HG02588 (cell line): ENCODE measurements around the gene LMO7.

Experiments
- ATAC-seq: cut with Tn5 transposase; IDR thresholded peaks from one replicate; pipeline ENCODE4 v1.9.1; 2021; ENCODE audit warnings: mild to moderate bottlenecking, moderate library complexity; ENCODE audit not compliant: unreplicated experiment

Gene LMO7

GRCh38 chr13:75831389-75831788 lies 195.3 kb downstream of the LMO7 start:
- no peak for ATAC-seq

- no peak for ATAC-seq
These were observed 196.7 kb downstream of the LMO7 start for GRCh38 chr13:75832812-75833211.

GRCh38 chr13:75836441-75836840 lies 200.3 kb downstream of the LMO7 start:
- no peak for ATAC-seq

GRCh38 chr13:75838366-75839005 lies 202.4 kb downstream of the LMO7 start:
- ATAC-seq = no peak

GRCh38 chr13:75839406-75839805 lies 203.3 kb downstream of the LMO7 start:
- no peak for ATAC-seq

- ATAC-seq = no peak
These were observed 205.8 kb downstream of the LMO7 start for GRCh38 chr13:75841905-75842304.

- no peak for ATAC-seq
These were observed 206.9 kb downstream of the LMO7 start for GRCh38 chr13:75843074-75843473.

- no peak for ATAC-seq
These were observed 207.9 kb downstream of the LMO7 start for GRCh38 chr13:75843991-75844390.

GRCh38 chr13:75847588-75847987 lies 211.5 kb downstream of the LMO7 start:
- no peak for ATAC-seq

- no peak for ATAC-seq
These were observed 214.8 kb downstream of the LMO7 start for GRCh38 chr13:75850916-75851315.

GRCh38 chr13:75855216-75855615 lies 219.1 kb downstream of the LMO7 start:
- ATAC-seq = no peak

- ATAC-seq = no peak
These were observed 219.7 kb downstream of the LMO7 start for GRCh38 chr13:75855847-75856246.

GRCh38 chr13:75857291-75857690 lies 221.2 kb downstream of the LMO7 start:
- no peak for ATAC-seq

- no peak for ATAC-seq
These were observed 224.8 kb downstream of the LMO7 start for GRCh38 chr13:75860935-75861334.

- ATAC-seq = no peak
These were observed 225.7 kb downstream of the LMO7 start for GRCh38 chr13:75861786-75862185.

GRCh38 chr13:75864718-75865117 lies 228.6 kb downstream of the LMO7 start:
- ATAC-seq = no peak

GRCh38 chr13:75867379-75868117 lies 231.4 kb downstream of the LMO7 start:
- no peak for ATAC-seq

GRCh38 chr13:75869981-75870380 lies 233.9 kb downstream of the LMO7 start:
- ATAC-seq = no peak

GRCh38 chr13:75870397-75870903 lies 234.3 kb downstream of the LMO7 start:
- ATAC-seq = no peak

- no peak for ATAC-seq
These were observed 234.9 kb downstream of the LMO7 start for GRCh38 chr13:75871059-75871458.

GRCh38 chr13:75872980-75873379 lies 236.8 kb downstream of the LMO7 start:
- no peak for ATAC-seq

- ATAC-seq = no peak
These were observed 237.4 kb downstream of the LMO7 start for GRCh38 chr13:75873494-75873893.
